Stimulated activated CD4-positive, alpha-beta T cell treated with anti-CD3 and anti-CD28 coated beads, Interleukin-1b, Interleukin-23, amount 100 ng/mL, for 24 hours (primary cell): ENCODE results near the gene CCNJ.
"Not testable (repeated sequence)": the region's sequence is repeated elsewhere in the genome, so short reads cannot be mapped to it uniquely, and the experiment has no call there.

Experiments used
- DNase-seq, 4 experiments: peaks; one replicate each; pipeline ENCODE4 v3.0.0-alpha.2; 2020; ENCODE audit warnings: low read depth in 4 of 4, low spot score in 1 of 4

Gene CCNJ

GRCh38 chr10:96043033-96043892 lies at the start of gene CCNJ:
Gene CCNJ, plus strand, starts transcription at chr10:96043583. Its CDS starts 811 bp downstream, at chr10:96044394.
- peak; percentile 53 to 76 (median 66) for DNase-seq

GRCh38 chr10:95994376-95994775 lies 49.0 kb upstream of the CCNJ start:
- not testable (repeated sequence) for DNase-seq

DNA sequence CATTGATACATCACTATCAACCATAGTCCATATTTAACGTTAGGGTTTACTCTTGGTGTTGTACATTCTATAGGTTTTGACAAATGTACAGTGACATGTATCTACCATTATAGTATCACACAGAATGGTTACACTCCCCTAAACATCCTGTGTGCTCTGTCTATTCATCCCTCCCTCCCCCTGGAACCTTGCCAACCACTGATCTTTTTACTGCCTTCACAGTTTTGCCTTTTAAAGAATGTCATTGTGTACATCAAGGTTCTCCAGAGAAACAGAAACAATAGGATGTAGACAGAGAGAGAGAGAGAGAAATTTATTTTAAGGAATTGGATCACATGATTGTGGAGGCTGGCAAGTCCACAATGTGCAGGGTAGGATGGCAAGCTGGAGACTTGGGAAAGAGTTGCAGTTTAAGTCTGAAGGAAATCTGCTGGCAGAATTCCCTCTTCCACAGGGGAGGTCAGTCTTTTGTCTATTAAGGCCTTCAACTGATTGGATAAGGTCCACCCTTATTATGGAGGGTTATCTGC lies 45.1 kb upstream of the CCNJ start:
- no peak for DNase-seq

DNA sequence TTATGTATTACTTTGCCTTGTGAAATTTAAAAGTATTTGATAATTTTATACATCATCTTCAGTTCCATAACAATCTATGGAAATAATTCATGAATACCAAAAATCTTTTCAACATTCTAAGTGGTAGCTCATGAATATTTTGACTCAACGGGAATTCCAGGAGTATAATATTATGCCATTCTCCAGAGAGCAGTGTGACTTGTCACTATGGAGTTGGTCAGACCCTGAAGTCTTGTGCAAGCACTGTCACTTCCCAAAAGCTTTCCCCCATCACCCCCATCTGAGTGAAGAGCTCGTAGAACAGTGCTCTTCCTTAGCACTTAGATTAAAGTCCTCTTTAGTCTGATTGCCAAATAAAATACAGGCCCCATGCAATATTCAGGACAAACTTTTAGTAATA lies 29.4 kb upstream of the CCNJ start:
- no peak for DNase-seq

DNA sequence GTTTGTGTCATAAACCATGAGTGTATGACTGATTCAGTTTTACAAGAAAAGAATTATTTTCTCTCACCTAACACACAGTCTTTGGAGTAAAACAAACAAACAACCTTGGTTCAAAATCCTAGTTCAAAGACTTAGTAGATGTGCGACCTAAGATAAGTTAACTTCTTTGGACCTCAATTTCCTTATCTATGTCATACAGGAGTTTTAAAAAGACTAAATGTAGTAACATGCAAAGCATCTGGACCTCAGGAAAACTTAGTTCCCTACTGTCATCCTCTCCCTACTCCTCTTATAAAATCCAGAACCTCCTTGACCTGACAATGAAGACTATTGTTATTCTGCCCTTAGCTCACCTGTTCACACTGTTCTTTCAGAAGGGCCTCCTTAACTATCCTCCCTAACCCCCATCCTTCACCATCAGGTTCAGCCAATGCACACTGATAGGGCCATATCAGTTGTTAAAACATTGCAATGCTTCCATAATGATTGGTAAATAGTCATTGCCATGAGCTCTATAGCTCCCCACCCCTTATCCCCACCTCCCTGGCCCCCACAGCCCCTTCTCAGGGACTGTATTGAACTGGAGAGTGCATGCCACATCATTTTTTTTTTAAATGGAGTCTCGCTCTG lies 28.8 kb upstream of the CCNJ start:
- DNase-seq = no peak

- DNase-seq = peak in 2 of 4 experiments; percentile 2 to 14
Observed at GRCh38 chr10:96017191-96017687, 26.1 kb upstream of the CCNJ start.

DNA sequence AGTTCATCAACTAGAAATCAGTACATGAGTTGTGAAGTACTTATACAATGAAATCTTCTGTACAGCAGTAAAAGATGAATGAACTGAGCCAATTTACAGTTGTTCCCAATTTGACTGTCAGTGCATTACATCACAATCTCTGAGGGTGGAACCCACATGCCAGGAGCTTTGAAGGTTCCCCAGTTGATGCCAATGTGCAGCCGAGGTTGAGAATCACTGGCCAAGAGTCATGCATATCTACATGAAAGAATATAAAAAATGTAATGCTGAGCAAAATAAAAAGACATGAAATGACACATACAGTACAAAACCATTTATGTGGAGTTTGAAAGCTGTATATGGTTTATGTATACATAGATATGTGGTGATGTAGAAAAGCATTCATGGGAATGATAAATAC lies 22.1 kb upstream of the CCNJ start:
- DNase-seq = no peak

DNA sequence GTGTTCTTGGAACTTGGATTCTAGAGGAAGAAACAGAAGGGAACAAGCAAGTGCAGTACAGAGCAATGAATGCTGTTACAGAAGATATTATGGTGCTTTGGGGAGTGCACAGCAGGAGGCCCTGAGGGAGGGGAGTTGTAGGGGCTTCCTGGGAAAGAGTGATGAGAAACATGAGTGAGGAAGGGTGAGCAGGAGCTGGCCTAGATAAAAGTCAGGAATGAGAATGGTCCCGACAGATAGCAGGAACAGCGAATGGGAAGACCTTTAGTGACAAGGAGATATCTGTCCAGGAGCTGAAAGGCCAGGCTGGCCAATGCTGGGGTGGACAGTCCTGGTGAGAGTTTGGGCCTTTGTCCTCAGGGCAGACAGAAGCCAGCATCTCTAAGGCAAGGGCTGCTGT lies 20.6 kb upstream of the CCNJ start:
- DNase-seq = no peak

DNA sequence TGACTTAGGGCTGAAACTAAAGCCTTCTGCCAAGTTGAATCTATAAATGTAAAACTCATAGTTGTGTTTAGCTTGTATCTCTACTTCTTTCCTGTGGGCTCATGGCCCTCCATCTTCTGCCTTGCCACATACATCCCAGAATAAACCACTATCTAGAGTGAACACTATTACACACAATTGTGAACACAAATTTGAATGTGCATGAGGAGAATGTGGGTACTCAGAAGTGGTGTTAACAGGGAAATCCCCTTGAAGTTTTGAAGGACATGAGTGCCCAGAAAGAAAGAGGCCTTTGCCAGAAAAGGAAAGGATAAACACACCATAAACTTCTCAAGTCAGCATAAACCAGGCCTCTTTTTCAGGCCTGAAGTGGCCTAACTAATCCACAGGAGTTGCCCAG lies 20.2 kb upstream of the CCNJ start:
- no peak for DNase-seq

DNA sequence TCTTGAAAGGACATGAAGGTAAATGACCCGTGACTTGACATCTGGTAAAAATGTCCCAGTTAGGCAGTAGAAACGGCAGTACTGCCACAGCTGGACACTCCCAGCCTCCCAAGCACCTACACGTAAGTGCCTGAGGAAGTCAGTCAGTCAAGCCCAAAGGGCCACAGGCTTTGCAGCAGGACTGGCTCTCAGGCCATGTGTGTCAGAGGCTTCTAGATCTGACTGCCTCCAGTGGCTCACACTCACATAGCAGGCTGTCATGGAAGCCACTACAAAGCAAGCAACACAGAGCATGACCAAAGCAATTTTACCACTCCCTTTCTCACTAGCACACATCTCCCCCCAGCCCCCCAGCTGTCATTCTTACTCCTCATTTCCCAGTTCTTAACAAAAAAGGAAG lies 17.8 kb upstream of the CCNJ start:
- no peak for DNase-seq

DNA sequence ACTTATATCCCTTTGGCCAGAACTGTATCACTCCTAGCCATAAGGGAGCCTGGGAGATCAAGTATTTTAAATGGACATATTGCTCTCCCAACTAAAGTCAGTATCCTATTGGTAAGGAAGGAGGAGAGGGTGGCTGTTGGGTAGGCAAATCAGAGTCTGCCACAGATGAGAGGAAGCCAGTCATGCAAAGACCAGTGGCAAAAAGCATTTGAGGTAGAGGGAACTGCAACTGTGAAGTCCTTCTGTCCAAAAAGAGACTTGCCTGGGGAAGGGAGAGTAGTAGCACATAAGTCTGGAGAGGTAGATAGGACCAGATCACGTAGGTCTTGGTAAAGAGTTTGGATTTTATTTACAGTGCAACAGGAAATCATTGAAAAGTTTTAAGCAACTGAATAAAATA lies 8.8 kb upstream of the CCNJ start:
- DNase-seq = no peak

GRCh38 chr10:96038476-96039387 lies 4.7 kb upstream of the CCNJ start:
- DNase-seq = no peak

- no peak for DNase-seq
Observed at GRCh38 chr10:96041146-96041545, 2.2 kb upstream of the CCNJ start.

DNA sequence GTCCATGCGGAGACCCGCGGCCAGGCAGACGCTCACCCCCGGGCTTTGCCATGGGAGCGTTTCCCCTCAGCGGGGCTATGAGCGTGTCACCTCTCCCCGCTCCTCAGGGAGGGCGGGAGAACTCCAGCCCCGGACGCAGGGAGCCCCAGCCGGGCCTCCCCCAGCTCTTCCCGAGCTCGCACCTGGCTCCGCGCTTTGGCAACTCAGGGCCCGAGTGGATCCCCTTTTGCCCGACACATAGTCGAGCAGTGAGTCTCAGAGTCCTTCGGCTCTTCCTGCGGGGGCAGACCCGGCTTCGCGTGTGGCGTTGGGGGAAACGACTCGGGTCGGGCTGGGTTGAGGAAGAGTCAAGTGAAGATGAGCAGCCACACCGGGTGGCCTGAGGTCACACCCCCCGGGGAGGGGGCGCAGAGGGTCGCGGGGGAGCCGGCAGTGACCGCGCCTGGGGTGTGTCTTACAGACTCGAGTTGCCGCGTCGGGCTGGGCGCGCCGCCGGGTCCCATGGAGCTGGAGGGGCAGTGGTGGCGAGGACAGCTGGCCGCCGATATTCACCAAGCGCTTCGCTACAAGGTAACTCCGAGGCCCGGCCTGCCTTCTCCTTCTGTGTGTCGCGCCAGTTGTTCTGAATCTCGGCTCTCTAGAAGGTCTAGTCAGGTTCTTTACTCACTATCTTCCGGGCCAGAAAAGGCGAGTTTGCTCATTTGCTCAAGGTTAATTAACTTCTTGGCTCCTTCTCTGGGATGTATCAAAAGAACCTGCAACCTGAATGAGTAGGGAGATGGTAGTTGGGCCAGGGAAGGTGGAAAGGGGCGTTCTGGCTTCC lies 721 bp downstream of the CCNJ start:
- DNase-seq = peak in 3 of 4 experiments; percentile 29 to 30 (median 30)

DNA sequence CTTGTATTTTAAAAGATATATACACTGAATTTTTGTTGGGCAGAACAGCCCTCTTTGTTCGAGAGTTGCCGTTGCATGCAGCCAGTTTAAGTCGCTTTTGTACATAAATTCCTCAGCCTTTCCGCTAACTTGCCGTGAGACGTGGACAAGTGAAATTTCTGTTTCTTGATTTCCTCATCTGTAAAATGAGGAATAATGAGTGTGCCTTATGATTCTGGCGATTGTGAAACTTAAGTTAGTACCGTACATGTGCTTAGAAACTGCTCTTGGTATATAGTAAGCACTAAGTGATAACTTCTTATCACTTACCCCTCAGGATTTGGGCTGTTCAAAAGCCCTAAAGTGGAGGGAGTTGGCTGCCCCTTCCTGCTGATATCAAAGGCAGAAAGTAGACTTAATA lies 1.4 kb downstream of the CCNJ start:
- no peak for DNase-seq

DNA sequence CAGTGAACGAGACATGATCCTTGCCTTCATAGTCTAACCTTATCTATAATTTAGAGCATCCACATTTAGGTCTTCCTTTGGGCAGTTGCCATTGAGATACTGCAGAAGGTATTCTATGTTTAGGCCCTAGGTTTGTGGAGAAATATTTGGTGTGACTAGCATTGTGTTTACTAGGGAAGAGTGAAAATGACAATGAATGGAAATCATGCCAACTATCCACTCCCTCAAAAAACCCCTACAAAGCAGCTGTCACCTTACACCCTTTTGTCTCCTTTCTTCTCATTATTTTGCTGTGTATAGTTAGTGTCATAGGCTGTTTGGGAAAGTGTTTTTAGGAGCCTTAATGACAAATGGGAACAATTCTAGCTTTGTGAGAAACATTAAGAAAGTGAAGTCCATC lies 3.2 kb downstream of the CCNJ start:
- DNase-seq = no peak

DNA sequence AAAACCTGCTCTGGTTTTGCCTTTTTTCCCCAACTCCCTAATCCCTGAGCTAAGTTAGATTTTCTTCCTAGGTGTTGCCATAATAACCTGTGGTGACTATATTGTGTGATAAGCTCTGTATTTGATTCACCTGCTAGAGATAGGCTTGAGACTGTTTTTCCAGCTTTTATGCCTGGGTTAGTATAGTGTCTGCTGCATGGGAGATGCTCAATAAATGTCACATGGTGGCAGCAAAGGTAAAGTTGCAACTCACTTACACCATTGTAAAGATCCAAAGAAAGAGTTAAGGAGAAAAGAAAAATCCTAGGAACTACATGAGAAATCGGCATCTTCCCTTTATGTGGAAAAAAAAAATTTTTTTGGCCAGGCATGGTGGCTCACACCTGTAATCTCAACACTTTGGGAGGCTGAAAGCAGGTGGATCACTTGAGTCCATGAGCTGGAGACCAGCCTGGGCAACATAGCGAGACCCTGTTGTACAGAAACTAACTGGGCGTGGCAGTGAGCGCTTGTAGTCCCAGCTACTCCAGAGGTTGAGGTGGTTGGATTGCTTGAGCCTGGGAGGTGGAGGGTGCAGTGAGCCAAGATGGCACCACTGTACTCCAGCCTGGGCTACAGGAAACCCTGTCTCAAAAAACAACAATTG lies 3.7 kb downstream of the CCNJ start:
- no peak for DNase-seq

- DNase-seq = not testable (repeated sequence)
Observed at GRCh38 chr10:96047925-96048324, 4.5 kb downstream of the CCNJ start.

- no peak for DNase-seq
Observed at GRCh38 chr10:96049340-96049739, 6.0 kb downstream of the CCNJ start.

GRCh38 chr10:96053985-96054384 lies 10.6 kb downstream of the CCNJ start:
- no peak for DNase-seq
